ENCODE measurements around the gene RFX7.

RFX7 gene

GRCh38 chr15:56099311-56099710 is 144.4 kb downstream of the RFX7 start:
- H3K4me3 ChIP-seq (replicated peaks; ENCODE audit: low read depth, low read length): no peak overlapping the region
- DNase-seq (ENCODE audit: extremely low read depth, low read depth): no peak
- no peak for TF ChIP-seq CTCF (IDR thresholded peaks at IDR 0.05; ENCODE audit: low read depth, low read length, missing control alignments)

- H3K4me3 ChIP-seq (replicated peaks; ENCODE audit: low read depth, low read length): no peak overlapping the region
- TF ChIP-seq CTCF (IDR thresholded peaks at IDR 0.05; ENCODE audit: low read depth, low read length, missing control alignments): no peak
- DNase-seq (ENCODE audit: extremely low read depth, low read depth): no peak
Observed at GRCh38 chr15:56098195-56098863, 145.3 kb downstream of the RFX7 start.

GRCh38 chr15:56095406-56095805 is 148.3 kb downstream of the RFX7 start:
- TF ChIP-seq CTCF (IDR thresholded peaks at IDR 0.05; ENCODE audit: low read depth, low read length, missing control alignments): no peak
- no peak for DNase-seq (ENCODE audit: extremely low read depth, low read depth)
- H3K4me3 ChIP-seq (replicated peaks; ENCODE audit: low read depth, low read length): no peak overlapping the region

GRCh38 chr15:56094171-56094570 is 149.5 kb downstream of the RFX7 start:
- no peak for DNase-seq (ENCODE audit: extremely low read depth, low read depth)
- TF ChIP-seq CTCF (IDR thresholded peaks at IDR 0.05; ENCODE audit: low read depth, low read length, missing control alignments): no peak
- H3K4me3 ChIP-seq (replicated peaks; ENCODE audit: low read depth, low read length): no peak overlapping the region

- no peak for TF ChIP-seq CTCF (IDR thresholded peaks at IDR 0.05; ENCODE audit: low read depth, low read length, missing control alignments)
- no peak for DNase-seq (ENCODE audit: extremely low read depth, low read depth)
- H3K4me3 ChIP-seq (replicated peaks; ENCODE audit: low read depth, low read length): no peak overlapping the region
Observed at GRCh38 chr15:56088389-56088788, 155.3 kb downstream of the RFX7 start.

GRCh38 chr15:56086566-56086965 is 157.1 kb downstream of the RFX7 start:
- H3K4me3 ChIP-seq (replicated peaks; ENCODE audit: low read depth, low read length): no peak overlapping the region
- DNase-seq (ENCODE audit: extremely low read depth, low read depth): no peak
- no peak for TF ChIP-seq CTCF (IDR thresholded peaks at IDR 0.05; ENCODE audit: low read depth, low read length, missing control alignments)

- H3K4me3 ChIP-seq (replicated peaks; ENCODE audit: low read depth, low read length): no peak overlapping the region
- no peak for DNase-seq (ENCODE audit: extremely low read depth, low read depth)
- no peak for TF ChIP-seq CTCF (IDR thresholded peaks at IDR 0.05; ENCODE audit: low read depth, low read length, missing control alignments)
Observed at GRCh38 chr15:56082263-56082761, 161.4 kb downstream of the RFX7 start.

Measured in HFF-Myc (cell line).